ENCODE data around the gene TADA3. TPM values are rescaled to one million over a fixed set of nuclear protein-coding genes. Genes with fewer than 3 reads are reported as not detected.

TADA3 gene
- total and polyA plus RNA-seq, 2 donors (not counting 3 experiments of a cell fraction or from before 2014, with no cell fraction given): 27.8 to 31.0 TPM

DNA sequence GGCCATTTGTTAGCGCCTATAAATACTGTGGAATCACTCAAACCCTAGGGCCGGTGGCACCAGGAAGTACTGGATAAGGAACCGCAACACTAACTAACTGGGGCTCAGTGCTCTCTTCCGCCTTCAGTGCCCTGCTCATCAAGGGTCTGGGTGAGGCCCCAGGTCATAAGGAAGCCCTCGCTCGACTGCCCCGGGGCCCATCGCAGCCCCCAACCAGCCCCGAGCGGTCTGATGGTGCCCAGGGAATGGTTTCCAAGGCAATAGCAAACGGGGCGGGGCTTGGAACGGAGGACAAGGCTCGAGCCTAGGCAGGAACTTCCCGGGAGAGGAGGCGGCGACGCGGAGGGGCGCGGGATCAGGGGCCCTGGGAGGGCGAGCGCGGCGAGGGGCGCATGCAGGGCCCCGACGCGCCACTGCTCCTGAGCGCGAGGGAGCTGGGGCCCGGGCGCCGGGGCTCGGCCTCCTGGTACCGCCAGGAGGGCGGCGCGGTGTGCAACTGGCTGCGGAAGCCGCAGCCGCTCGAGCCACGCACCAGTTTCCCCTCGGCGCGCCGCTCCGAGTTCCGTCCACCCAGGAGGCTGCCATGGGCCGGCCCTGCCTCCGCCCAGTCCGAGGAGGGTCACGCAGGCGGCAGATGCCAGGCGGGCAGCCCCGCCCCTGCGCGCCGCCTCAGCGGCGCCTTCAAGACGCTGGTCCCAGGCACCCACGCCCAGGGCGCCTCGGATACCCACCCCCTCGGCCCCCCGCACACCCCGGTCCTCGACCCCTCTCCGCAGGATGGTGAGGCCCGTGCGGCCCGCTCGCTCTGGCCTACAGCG lies 17.6 kb upstream of the TADA3 start, which contains the start of gene TTLL3:
TTLL3 (plus strand) TSS at position 648 of the 818 bp plus-strand sequence. CDS start 400 bp downstream, outside the sequence.
- Histone ChIP-seq H3K27ac (ENCODE audit: insufficient read depth, low read depth, low read length) (peak within 1 kb of the TSS; percentile 36), H3K9me3 (replicated peaks; ENCODE audit: control insufficient read depth, insufficient read depth, low read length) (no peaks in the 10 kb centered on the region), H3K4me1 (ENCODE audit: control insufficient read depth, extremely low read depth, insufficient read depth, low read length) (peaks cover 12% of the 10 kb centered on the region), H3K79me2 (ENCODE audit: control insufficient read depth, insufficient read depth, low read length) (no peaks in the 10 kb centered on the region), H3K9me1 (replicated peaks; ENCODE audit: control insufficient read depth, extremely low read depth, insufficient read depth, low read length) (no peaks in the 10 kb centered on the region), H3K36me3 (ENCODE audit: control insufficient read depth in 2 of 2, extremely low read depth in 1 of 2, insufficient read depth in 2 of 2, low read length in 2 of 2) (peaks cover 6 to 21% of the 10 kb centered on the region in 2 experiments), H3K4me3 (replicated peaks in 1 of 3; ENCODE audit: insufficient read depth in 1 of 3, low read depth in 1 of 3, low read length in 3 of 3) (peak within 1 kb of the TSS; percentile 52 to 64 (median 55)), H3K4me2 (ENCODE audit: insufficient read depth, low read length) (peak within 1 kb of the TSS; percentile 89), H3K27me3 (ENCODE audit: control insufficient read depth in 2 of 2, insufficient read depth in 2 of 2, low read length in 2 of 2) (no peaks in the 10 kb centered on the region), H3K9ac (replicated peaks; ENCODE audit: extremely low read depth, insufficient read depth, low read length) (peak within 1 kb of the TSS; percentile 69), H2AFZ (ENCODE audit: low read depth, low read length) (peak within 1 kb of the TSS; percentile 81), H4K20me1 (replicated peaks; ENCODE audit: control insufficient read depth, extremely low read depth, insufficient read depth, low read length) (no peaks in the 10 kb centered on the region)
- TF ChIP-seq, protein P1, sequence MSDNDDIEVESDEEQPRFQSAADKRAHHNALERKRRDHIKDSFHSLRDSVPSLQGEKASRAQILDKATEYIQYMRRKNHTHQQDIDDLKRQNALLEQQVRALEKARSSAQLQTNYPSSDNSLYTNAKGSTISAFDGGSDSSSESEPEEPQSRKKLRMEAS (IDR thresholded peaks at IDR 0.05; ENCODE audit: insufficient read depth, insufficient read length): no peak
- TF ChIP-seq JUN (IDR thresholded peaks at IDR 0.05; ENCODE audit: borderline replicate concordance, insufficient read depth, insufficient read length, low read depth): no peak
- TF ChIP-seq POLR2A (IDR thresholded peaks at IDR 0.05; ENCODE audit: low read depth, low read length): peak; percentile 72
- TF ChIP-seq GATA2 (IDR thresholded peaks at IDR 0.05; ENCODE audit: insufficient read depth, insufficient read length, low read depth, low read length): no peak
- TF ChIP-seq, protein P2, sequence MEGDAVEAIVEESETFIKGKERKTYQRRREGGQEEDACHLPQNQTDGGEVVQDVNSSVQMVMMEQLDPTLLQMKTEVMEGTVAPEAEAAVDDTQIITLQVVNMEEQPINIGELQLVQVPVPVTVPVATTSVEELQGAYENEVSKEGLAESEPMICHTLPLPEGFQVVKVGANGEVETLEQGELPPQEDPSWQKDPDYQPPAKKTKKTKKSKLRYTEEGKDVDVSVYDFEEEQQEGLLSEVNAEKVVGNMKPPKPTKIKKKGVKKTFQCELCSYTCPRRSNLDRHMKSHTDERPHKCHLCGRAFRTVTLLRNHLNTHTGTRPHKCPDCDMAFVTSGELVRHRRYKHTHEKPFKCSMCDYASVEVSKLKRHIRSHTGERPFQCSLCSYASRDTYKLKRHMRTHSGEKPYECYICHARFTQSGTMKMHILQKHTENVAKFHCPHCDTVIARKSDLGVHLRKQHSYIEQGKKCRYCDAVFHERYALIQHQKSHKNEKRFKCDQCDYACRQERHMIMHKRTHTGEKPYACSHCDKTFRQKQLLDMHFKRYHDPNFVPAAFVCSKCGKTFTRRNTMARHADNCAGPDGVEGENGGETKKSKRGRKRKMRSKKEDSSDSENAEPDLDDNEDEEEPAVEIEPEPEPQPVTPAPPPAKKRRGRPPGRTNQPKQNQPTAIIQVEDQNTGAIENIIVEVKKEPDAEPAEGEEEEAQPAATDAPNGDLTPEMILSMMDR (IDR thresholded peaks at IDR 0.05; ENCODE audit: extremely low read depth in 1 of 2, insufficient read depth in 1 of 2, low read depth in 1 of 2, low read length in 2 of 2): peak in 1 of 2 donors; percentile 5
- TF ChIP-seq MYC (IDR thresholded peaks at IDR 0.05; ENCODE audit: low read depth, low read length): no peak
- no peak for TF ChIP-seq FOS (IDR thresholded peaks at IDR 0.05; ENCODE audit: borderline replicate concordance, insufficient read depth, low read length)
- peak; percentile 96 for TF ChIP-seq POLR2AphosphoS5 (IDR thresholded peaks at IDR 0.05; ENCODE audit: insufficient read depth, low read depth, low read length)
- TF ChIP-seq EZH2 (IDR thresholded peaks at IDR 0.05; ENCODE audit: borderline replicate concordance, low read depth, low read length, severe bottlenecking): no peak
- intact Hi-C loops (cut with micrococcal nuclease) (loop anchor here (1.0 to 10.0 kb wide), 5 partner anchors 17 to 335 kb away; partner anchors contain the start of genes ARPC4, BRPF1 and VHL), dilution Hi-C loops (cut with MboI; ENCODE audit: extremely low pct_ligation_motif_present, low sequenced_read_pairs) (no loop called here)
- ChIA-PET CTCF (interaction anchor here (1.1 to 2.8 kb wide), 2 partner anchors 94 to 122 kb away, joined by 3 to 13 read pairs; partner anchors contain the start of gene CRELD1), POLR2A (no interaction called here)
- BruUV-seq (replicated peaks): no TSS peak
- DNase-seq (ENCODE audit: low read depth, low spot score) (peak; percentile 53), FAIRE-seq (peak; percentile 55)
